Liver (tissue), 9 donors: Measurements from ENCODE around the gene SH3RF3. TPM values are rescaled to one million over a fixed set of nuclear protein-coding genes. Genes with fewer than 3 reads are reported as not detected.

Experiments used
- DNase-seq: peaks from one replicate; pipeline ENCODE4 v3.0.0-alpha.2; 2017; ENCODE audit warnings: low spot score
- H3K27ac ChIP-seq, 2 donors: one replicate each; pipeline ENCODE4 v1.7.0; 2013; ENCODE audit warnings: inconsistent platforms in 2 of 2, low read length in 2 of 2, control low read depth in 1 of 2, low read depth in 1 of 2, mild to moderate bottlenecking in 1 of 2
- H3K27me3 ChIP-seq, 4 donors: one replicate each; pipeline versions ENCODE4 v1.6.1 to v1.7.0; 2013; ENCODE audit warnings: low read length in 3 of 4, inconsistent platforms in 1 of 4, mild to moderate bottlenecking in 1 of 4, moderate library complexity in 1 of 4; ENCODE audit not compliant: control insufficient read depth in 4 of 4, insufficient read depth in 4 of 4
- H3K36me3 ChIP-seq, 4 donors: one replicate each; pipeline versions ENCODE4 v1.6.1 to v1.7.0; 2013; ENCODE audit warnings: low read length in 3 of 4, mild to moderate bottlenecking in 3 of 4, low read depth in 1 of 4, moderate library complexity in 1 of 4; ENCODE audit not compliant: control insufficient read depth in 4 of 4, insufficient read depth in 3 of 4
- H3K4me1 ChIP-seq, 4 donors: one replicate each; pipeline versions ENCODE4 v1.6.1 to v1.7.0; 2013; ENCODE audit warnings: low read length in 3 of 4, mild to moderate bottlenecking in 3 of 4, moderate library complexity in 1 of 4; ENCODE audit not compliant: control insufficient read depth in 4 of 4, insufficient read depth in 4 of 4
- H3K4me3 ChIP-seq, 3 donors: one replicate each; pipeline versions ENCODE4 v1.6.1 to v1.7.0; 2013; ENCODE audit warnings: low read length in 3 of 3, control low read depth in 1 of 3, low read depth in 1 of 3, mild to moderate bottlenecking in 1 of 3
- H3K9ac ChIP-seq, 2 donors: one replicate each; pipeline ENCODE4 v1.7.0; 2013; ENCODE audit warnings: low read length in 2 of 2, mild to moderate bottlenecking in 2 of 2, moderate library complexity in 2 of 2, control low read depth in 1 of 2, low read depth in 1 of 2
- H3K9me3 ChIP-seq, 4 donors: one replicate each; pipeline versions ENCODE4 v1.6.1 to v1.7.0; 2013; ENCODE audit warnings: low read length in 3 of 4; ENCODE audit not compliant: control insufficient read depth in 4 of 4
- ATF3 ChIP-seq: IDR thresholded peaks from 2 replicates; pipeline ENCODE4 v1.6.1; 2016; ENCODE audit warnings: antibody characterized with exemption
- EGR1 ChIP-seq, 2 donors: IDR thresholded peaks; 2 replicates each; pipeline ENCODE4 v1.6.1; 2016 to 2018; ENCODE audit warnings: antibody characterized with exemption in 2 of 2, low read depth in 2 of 2
- FOXA1 ChIP-seq: IDR thresholded peaks from 2 replicates; pipeline ENCODE4 v1.6.1; 2016; ENCODE audit warnings: antibody characterized with exemption
- FOXA2 ChIP-seq: IDR thresholded peaks from 2 replicates; pipeline ENCODE4 v1.6.1; 2016; ENCODE audit warnings: antibody characterized with exemption
- GABPA ChIP-seq, 2 donors: IDR thresholded peaks in 1 of 2; conservative IDR thresholded peaks in 1 of 2; 2 replicates each; pipeline ENCODE4 v1.6.1; 2016; ENCODE audit warnings: antibody characterized with exemption in 2 of 2, mild to moderate bottlenecking in 1 of 2, moderate library complexity in 1 of 2
- HNF4A ChIP-seq, 2 donors: conservative IDR thresholded peaks; 2 replicates each; pipeline ENCODE4 v1.6.1; 2016; ENCODE audit warnings: antibody characterized with exemption in 2 of 2, mild to moderate bottlenecking in 2 of 2
- HNF4G ChIP-seq: IDR thresholded peaks from 2 replicates; pipeline ENCODE4 v1.6.1; 2016; ENCODE audit warnings: antibody characterized with exemption
- JUND ChIP-seq, 2 donors: IDR thresholded peaks; 2 replicates each; pipeline ENCODE4 v1.6.1; 2016; ENCODE audit warnings: antibody characterized with exemption in 2 of 2
- MAX ChIP-seq: IDR thresholded peaks from 2 replicates; pipeline ENCODE4 v1.6.1; 2016; ENCODE audit warnings: antibody characterized with exemption
- NR2F2 ChIP-seq: IDR thresholded peaks from 2 replicates; pipeline ENCODE4 v1.6.1; 2016; ENCODE audit warnings: antibody characterized with exemption
- RAD21 ChIP-seq, 2 donors: IDR thresholded peaks; 2 replicates each; pipeline ENCODE4 v1.6.1; 2016; ENCODE audit warnings: antibody characterized with exemption in 2 of 2, mild to moderate bottlenecking in 2 of 2
- REST ChIP-seq: IDR thresholded peaks from 2 replicates; pipeline ENCODE4 v1.6.1; 2016; ENCODE audit warnings: antibody characterized with exemption, mild to moderate bottlenecking
- RXRA ChIP-seq, 2 donors: IDR thresholded peaks; 2 replicates each; pipeline ENCODE4 v1.6.1; 2017 to 2018; ENCODE audit warnings: antibody characterized with exemption in 2 of 2, mild to moderate bottlenecking in 1 of 2
- SP1 ChIP-seq: IDR thresholded peaks from 2 replicates; pipeline ENCODE4 v1.6.1; 2018; ENCODE audit warnings: antibody characterized with exemption, mild to moderate bottlenecking
- TAF1 ChIP-seq: conservative IDR thresholded peaks from 2 replicates; pipeline ENCODE4 v1.6.1; 2016; ENCODE audit warnings: antibody characterized with exemption, mild to moderate bottlenecking
- YY1 ChIP-seq: IDR thresholded peaks from 2 replicates; pipeline ENCODE4 v1.6.1; 2016; ENCODE audit warnings: antibody characterized with exemption, mild to moderate bottlenecking
- WGBS: extraction: QIAGEN DNeasy Blood & Tissue Kit; methylation state at CpG from one replicate; pipeline ENCODE4 v1.1.7; 2013; 5-methylcytosine and 5-hydroxymethylcytosine counted together
- polyA plus RNA-seq, 2 donors: library from polyadenylated mRNA; stranded (reverse) in 1 of 2; unstranded in 1 of 2; fragments of 200-250 nt in 1 of 2; fragments of >200 nt in 1 of 2; fragmentation: Nextera tagmentation in 1 of 2; extraction: Ambion mirVana in 1 of 2; gene quantifications; one replicate each; pipeline versions ENCODE4 v1.2.1 to v1.2.3, GENCODE V29; 2013 to 2015
- total RNA-seq, 2 donors: library from RNA; depleted of rRNA; stranded (reverse); fragments of >200 nt; gene quantifications; one replicate each; pipeline ENCODE4 v1.2.3, GENCODE V29; 2014
- TF ChIP-seq, protein P1 (sequence below): IDR thresholded peaks from 2 replicates; pipeline ENCODE4 v1.6.1; 2016; ENCODE audit warnings: antibody characterized with exemption
- TF ChIP-seq, protein P2 (sequence below): fragments of 150-350 bp; IDR thresholded peaks from 2 replicates; pipeline ENCODE4 v1.5.1; 2017; ENCODE audit warnings: improper control_type of control experiment, low read depth, low read length; ENCODE audit not compliant: missing input control
- donor health status: healthy.
- donor health status: healthy.
- donor health status: healthy.
- donor health status: healthy.
- donor health status: healthy.

Gene SH3RF3
- total and polyA plus RNA-seq, 4 donors, result 0.11 to 1.0 (median 0.54) TPM

DNA sequence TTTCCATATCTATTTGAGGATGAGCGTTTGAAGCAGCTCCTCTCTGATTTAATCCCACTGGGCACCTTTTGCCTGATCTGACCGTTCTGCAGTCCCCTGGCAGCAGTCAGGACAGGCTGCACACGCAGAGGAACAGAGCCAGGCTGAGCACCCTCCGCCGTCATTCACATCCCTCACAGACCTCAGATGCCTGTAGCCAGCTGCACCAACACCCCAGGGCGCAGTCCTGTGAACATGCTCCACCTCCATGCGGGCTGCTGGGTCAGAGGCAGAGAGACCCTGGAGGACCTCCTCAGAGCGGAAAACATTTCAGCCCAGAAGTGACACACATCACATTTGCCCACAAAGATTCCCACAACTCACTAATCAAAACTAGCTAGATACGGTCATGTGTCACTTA, 338.7 kb downstream of the SH3RF3 start:
- Histone ChIP-seq H3K4me3 (no peak overlapping the region), H3K27me3 (no peaks in the 10 kb centered on the region), H3K27ac (no peak overlapping the region), H3K9me3 (no peaks in the 10 kb centered on the region), H3K9ac (no peak overlapping the region), H3K4me1 (peaks cover 0 to 4% (median 2%) of the 10 kb centered on the region in 4 donors), H3K36me3 (no peaks in the 10 kb centered on the region)
- TF ChIP-seq SP1, result no peak
- no peak for TF ChIP-seq RXRA (IDR thresholded peaks at IDR 0.05)
- TF ChIP-seq YY1, result no peak
- no peak for TF ChIP-seq EGR1 (IDR thresholded peaks at IDR 0.05; ENCODE audit: low read depth in 2 of 2)
- TF ChIP-seq NR2F2, result no peak
- TF ChIP-seq TAF1, result no peak
- no peak for DNase-seq
- WGBS, result 95% methylated on average over 9 of the region's 9 CpGs

- no peak for TF ChIP-seq REST
- no peak for TF ChIP-seq HNF4A (conservative IDR thresholded peaks at IDR 0.05)
- no peak for TF ChIP-seq YY1
- TF ChIP-seq TAF1, result no peak
- TF ChIP-seq FOXA1, result no peak
- TF ChIP-seq, protein P1, sequence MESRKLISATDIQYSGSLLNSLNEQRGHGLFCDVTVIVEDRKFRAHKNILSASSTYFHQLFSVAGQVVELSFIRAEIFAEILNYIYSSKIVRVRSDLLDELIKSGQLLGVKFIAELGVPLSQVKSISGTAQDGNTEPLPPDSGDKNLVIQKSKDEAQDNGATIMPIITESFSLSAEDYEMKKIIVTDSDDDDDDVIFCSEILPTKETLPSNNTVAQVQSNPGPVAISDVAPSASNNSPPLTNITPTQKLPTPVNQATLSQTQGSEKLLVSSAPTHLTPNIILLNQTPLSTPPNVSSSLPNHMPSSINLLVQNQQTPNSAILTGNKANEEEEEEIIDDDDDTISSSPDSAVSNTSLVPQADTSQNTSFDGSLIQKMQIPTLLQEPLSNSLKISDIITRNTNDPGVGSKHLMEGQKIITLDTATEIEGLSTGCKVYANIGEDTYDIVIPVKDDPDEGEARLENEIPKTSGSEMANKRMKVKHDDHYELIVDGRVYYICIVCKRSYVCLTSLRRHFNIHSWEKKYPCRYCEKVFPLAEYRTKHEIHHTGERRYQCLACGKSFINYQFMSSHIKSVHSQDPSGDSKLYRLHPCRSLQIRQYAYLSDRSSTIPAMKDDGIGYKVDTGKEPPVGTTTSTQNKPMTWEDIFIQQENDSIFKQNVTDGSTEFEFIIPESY, result no peak
- TF ChIP-seq EGR1 (IDR thresholded peaks at IDR 0.05; ENCODE audit: low read depth in 2 of 2), result no peak
- TF ChIP-seq NR2F2, result no peak
- TF ChIP-seq RAD21 (IDR thresholded peaks at IDR 0.05), result no peak
- TF ChIP-seq RXRA (IDR thresholded peaks at IDR 0.05), result no peak
- TF ChIP-seq JUND (IDR thresholded peaks at IDR 0.05), result no peak
- no peak for TF ChIP-seq ATF3
- no peak for TF ChIP-seq SP1
- TF ChIP-seq, protein P2, sequence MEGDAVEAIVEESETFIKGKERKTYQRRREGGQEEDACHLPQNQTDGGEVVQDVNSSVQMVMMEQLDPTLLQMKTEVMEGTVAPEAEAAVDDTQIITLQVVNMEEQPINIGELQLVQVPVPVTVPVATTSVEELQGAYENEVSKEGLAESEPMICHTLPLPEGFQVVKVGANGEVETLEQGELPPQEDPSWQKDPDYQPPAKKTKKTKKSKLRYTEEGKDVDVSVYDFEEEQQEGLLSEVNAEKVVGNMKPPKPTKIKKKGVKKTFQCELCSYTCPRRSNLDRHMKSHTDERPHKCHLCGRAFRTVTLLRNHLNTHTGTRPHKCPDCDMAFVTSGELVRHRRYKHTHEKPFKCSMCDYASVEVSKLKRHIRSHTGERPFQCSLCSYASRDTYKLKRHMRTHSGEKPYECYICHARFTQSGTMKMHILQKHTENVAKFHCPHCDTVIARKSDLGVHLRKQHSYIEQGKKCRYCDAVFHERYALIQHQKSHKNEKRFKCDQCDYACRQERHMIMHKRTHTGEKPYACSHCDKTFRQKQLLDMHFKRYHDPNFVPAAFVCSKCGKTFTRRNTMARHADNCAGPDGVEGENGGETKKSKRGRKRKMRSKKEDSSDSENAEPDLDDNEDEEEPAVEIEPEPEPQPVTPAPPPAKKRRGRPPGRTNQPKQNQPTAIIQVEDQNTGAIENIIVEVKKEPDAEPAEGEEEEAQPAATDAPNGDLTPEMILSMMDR, result no peak
- no peak for TF ChIP-seq HNF4G
- TF ChIP-seq MAX, result no peak
- no peak for TF ChIP-seq FOXA2
- TF ChIP-seq GABPA (IDR thresholded peaks at IDR 0.05 in 1 of 2, conservative IDR thresholded peaks at IDR 0.05 in 1 of 2), result no peak
- no peak for DNase-seq
- 92% methylated on average over 7 of the region's 7 CpGs for WGBS
- H3K27me3 ChIP-seq, result no peaks in the 10 kb centered on the region
- no peaks in the 10 kb centered on the region for H3K9me3 ChIP-seq
- H3K4me1 ChIP-seq, result peaks cover 0 to 4% (median 2%) of the 10 kb centered on the region in 4 donors
- no peak overlapping the region for H3K9ac ChIP-seq
- no peak overlapping the region for H3K4me3 ChIP-seq
- no peak overlapping the region for H3K27ac ChIP-seq
- H3K36me3 ChIP-seq, result no peaks in the 10 kb centered on the region
Observed at GRCh38 chr2:109468893-109469292, 339.9 kb downstream of the SH3RF3 start.
